PC-9 (cell line): ENCODE measurements around the gene PFKFB3.

ENCODE experiments used
- CTCF ChIP-seq: fragments of 200-600 bp; sonication (generic); conservative IDR thresholded peaks from 2 replicates; pipeline ENCODE4 v1.6.1; 2017; ENCODE audit warnings: mixed run types, antibody characterized with exemption, mild to moderate bottlenecking, moderate library complexity
- EZH2 ChIP-seq: fragments of 200-600 bp; sonication (generic); IDR thresholded peaks from 2 replicates; pipeline ENCODE4 v1.8.0; 2017; ENCODE audit warnings: antibody characterized with exemption, low read depth

DNA sequence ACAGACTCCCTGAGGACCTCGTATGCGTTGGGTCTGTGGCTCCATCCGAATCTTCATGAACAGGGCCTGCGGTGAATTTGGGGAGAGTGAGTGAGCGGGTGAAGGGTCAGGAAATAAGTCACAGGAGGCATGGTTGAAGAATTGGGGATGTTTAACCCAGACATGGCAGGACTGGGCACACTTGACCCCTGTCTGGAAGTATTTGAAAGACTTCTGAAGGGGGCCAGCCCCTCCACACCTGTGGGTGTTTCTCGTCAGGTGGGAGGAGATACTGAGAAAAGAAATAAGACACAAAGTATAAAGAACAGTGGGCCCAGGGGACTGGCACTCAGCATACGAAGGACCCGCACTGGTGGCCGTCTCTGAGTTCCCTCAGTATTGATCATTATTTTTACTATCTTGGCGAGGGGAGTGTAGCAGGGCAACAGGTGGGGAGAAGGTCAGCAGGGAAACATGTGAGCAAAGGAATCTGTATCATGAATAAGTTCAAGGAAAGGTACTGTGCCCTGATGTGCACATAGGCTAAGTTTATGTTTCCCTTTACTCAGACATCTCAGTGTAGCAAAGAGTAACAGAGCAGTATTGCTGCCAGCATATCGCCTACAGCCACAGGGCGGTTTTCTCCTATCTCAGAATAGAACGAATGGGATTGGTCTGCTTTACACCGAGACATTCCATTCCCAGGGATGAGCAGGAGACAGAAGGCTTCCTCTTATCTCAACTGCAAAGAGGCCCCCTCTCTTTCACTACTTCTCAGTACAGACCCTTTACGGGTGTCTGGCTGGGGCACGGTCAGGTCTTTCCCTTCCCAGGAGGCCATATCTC lies 38.2 kb upstream of the PFKFB3 start:
- no peak for TF ChIP-seq CTCF
- TF ChIP-seq EZH2, result no peak
